K562 (cell line): Measurements from ENCODE around the gene CCNL2.

Source experiments
- EGR1 ChIP-seq: fragments of 450-650 bp; conservative IDR thresholded peaks from 2 replicates; pipeline ENCODE4 v1.6.1; 2017; ENCODE audit warnings: mild to moderate bottlenecking
- KLF13 ChIP-seq: fragments of 450-650 bp; IDR thresholded peaks from 2 replicates; pipeline ENCODE4 v1.6.1; 2016; ENCODE audit warnings: missing genetic modification characterization, low read depth, mild to moderate bottlenecking, missing compliant biosample characterization, moderate library complexity, borderline replicate concordance
- MCM3 ChIP-seq: fragments of 450-650 bp; IDR thresholded peaks from 2 replicates; pipeline ENCODE4 v1.6.1; 2016
- MEF2D ChIP-seq: conservative IDR thresholded peaks from 2 replicates; pipeline ENCODE4 v1.6.1; 2016; ENCODE audit warnings: low read depth, missing genetic modification characterization, missing compliant biosample characterization
- NFIC ChIP-seq: fragments of 450-650 bp; IDR thresholded peaks from 2 replicates; pipeline ENCODE4 v1.6.1; 2017; ENCODE audit warnings: mild to moderate bottlenecking, inconsistent platforms
- ZBTB8A ChIP-seq: fragments of 450-650 bp; IDR thresholded peaks from 2 replicates; pipeline ENCODE4 v1.6.1; 2018; ENCODE audit warnings: mild to moderate bottlenecking, moderate library complexity; ENCODE audit not compliant: partially characterized antibody
- ZNF23 ChIP-seq: fragments of 250-450 bp; sonication (Bioruptor Pico); IDR thresholded peaks from 2 replicates; pipeline ENCODE4 v1.4.0; 2020; ENCODE audit warnings: mild to moderate bottlenecking
- TF ChIP-seq, protein P1 (sequence below): sonication (generic); formaldehyde crosslinking; IDR thresholded peaks from 2 replicates; pipeline ENCODE4 v1.9.0; 2022; ENCODE audit warnings: mild to moderate bottlenecking, missing genetic modification reagents

DNA sequence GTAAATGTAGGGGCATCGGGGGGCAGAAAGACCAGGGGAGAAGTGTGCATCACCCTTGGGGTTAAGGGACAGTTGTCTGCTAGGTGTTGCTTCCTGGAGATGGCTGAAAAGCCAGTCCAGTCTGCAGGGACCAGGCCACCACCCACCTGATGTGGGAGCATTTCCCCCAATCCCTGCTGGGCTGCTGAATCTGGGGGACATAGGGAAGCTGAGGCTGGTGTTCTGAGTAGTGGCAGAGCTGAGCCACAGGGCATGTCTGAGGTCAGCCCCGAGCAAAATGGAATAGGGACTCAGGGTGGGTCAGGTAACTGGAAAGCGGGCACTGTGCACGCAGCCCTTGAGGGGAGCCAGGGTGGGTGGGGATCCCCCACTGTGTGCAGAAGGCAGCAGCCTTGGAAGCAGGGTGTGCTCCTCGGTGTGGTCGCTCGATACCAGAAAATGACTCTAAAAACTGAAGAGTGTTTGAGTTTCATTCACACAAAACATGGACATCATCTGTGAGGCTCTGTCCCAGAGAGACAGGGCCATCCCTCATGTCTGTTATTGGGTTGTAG lies 2.4 kb upstream of the CCNL2 start:
- no peak for TF ChIP-seq ZBTB8A
- TF ChIP-seq, protein P1, sequence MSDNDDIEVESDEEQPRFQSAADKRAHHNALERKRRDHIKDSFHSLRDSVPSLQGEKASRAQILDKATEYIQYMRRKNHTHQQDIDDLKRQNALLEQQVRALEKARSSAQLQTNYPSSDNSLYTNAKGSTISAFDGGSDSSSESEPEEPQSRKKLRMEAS (CRISPR knock-in tag) = no peak; the same call in 1 of the 2 replicates
- no peak for TF ChIP-seq KLF13 (tag)
- no peak for TF ChIP-seq MCM3
- no peak for TF ChIP-seq MEF2D (tag)
- no peak for TF ChIP-seq EGR1
- TF ChIP-seq ZNF23 = no peak
- no peak for TF ChIP-seq NFIC
